ENCODE data around the gene ASB3.

DNA sequence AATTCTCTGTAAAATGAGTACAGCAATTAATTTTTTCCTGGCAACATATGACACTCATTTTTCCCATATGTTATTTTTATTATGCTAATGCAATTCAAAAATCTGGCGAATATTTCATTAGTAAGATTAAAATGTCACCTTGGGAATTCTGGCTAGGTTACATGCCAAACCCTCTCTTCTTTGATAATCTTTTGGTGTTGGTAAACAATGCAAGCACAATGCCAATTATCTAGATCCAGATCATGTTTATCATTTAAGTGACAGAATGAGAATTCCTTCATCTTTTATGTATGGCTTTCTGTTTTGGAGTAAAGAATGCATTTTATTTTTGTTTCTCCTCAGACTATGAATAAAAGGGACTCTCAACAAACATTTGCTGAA lies 39.3 kb upstream of the ASB3 start:
- TF ChIP-seq, protein P1, sequence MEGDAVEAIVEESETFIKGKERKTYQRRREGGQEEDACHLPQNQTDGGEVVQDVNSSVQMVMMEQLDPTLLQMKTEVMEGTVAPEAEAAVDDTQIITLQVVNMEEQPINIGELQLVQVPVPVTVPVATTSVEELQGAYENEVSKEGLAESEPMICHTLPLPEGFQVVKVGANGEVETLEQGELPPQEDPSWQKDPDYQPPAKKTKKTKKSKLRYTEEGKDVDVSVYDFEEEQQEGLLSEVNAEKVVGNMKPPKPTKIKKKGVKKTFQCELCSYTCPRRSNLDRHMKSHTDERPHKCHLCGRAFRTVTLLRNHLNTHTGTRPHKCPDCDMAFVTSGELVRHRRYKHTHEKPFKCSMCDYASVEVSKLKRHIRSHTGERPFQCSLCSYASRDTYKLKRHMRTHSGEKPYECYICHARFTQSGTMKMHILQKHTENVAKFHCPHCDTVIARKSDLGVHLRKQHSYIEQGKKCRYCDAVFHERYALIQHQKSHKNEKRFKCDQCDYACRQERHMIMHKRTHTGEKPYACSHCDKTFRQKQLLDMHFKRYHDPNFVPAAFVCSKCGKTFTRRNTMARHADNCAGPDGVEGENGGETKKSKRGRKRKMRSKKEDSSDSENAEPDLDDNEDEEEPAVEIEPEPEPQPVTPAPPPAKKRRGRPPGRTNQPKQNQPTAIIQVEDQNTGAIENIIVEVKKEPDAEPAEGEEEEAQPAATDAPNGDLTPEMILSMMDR (IDR thresholded peaks at IDR 0.05): no peak
- no peak for TF ChIP-seq POLR2A (IDR thresholded peaks at IDR 0.05)

All from body of pancreas (tissue), 4 donors.